Ishikawa (cell line): ENCODE results near the gene ACTR6.

Source experiments
- CEBPB ChIP-seq: IDR thresholded peaks from 2 replicates; pipeline ENCODE4 v1.6.1; 2012
- EP300 ChIP-seq: IDR thresholded peaks from 2 replicates; pipeline ENCODE4 v1.6.1; 2012; ENCODE audit warnings: borderline replicate concordance
- FOXM1 ChIP-seq: IDR thresholded peaks from 2 replicates; pipeline ENCODE4 v1.6.1; 2012; ENCODE audit warnings: low read depth, borderline replicate concordance
- MAX ChIP-seq: IDR thresholded peaks from 2 replicates; pipeline ENCODE4 v1.6.1; 2012
- RAD21 ChIP-seq: IDR thresholded peaks from 2 replicates; pipeline ENCODE4 v1.6.1; 2012; ENCODE audit warnings: low read depth
- REST ChIP-seq: IDR thresholded peaks from 2 replicates; pipeline ENCODE4 v1.6.1; 2012; ENCODE audit warnings: low read depth, mild to moderate bottlenecking
- TAF1 ChIP-seq: IDR thresholded peaks from 2 replicates; pipeline ENCODE4 v1.6.1; 2012; ENCODE audit warnings: low read depth, mild to moderate bottlenecking
- TCF12 ChIP-seq: IDR thresholded peaks from 2 replicates; pipeline ENCODE4 v1.6.1; 2012; ENCODE audit warnings: low read depth
- TEAD4 ChIP-seq: IDR thresholded peaks from 2 replicates; pipeline ENCODE4 v1.6.1; 2012
- YY1 ChIP-seq: IDR thresholded peaks from 2 replicates; pipeline ENCODE4 v1.6.1; 2012; ENCODE audit warnings: low read depth

GRCh38 chr12:100208834-100209233 is 8.2 kb downstream of the ACTR6 start:
- TF ChIP-seq RAD21, result no peak
- no peak for TF ChIP-seq MAX
- TF ChIP-seq EP300, result no peak
- TF ChIP-seq REST, result no peak
- no peak for TF ChIP-seq FOXM1
- TF ChIP-seq YY1, result no peak
- no peak for TF ChIP-seq CEBPB
- no peak for TF ChIP-seq TAF1
- no peak for TF ChIP-seq TCF12
- no peak for TF ChIP-seq TEAD4
